Fibroblast of villous mesenchyme (primary cell): ENCODE results near the gene MCF2L2. TPM values are rescaled to one million over a fixed set of nuclear protein-coding genes. Genes with fewer than 3 reads are reported as not detected.

ENCODE experiments used
- DNase-seq: peaks from one replicate; pipeline ENCODE4 v3.0.0-alpha.2; 2010; ENCODE audit warnings: low read depth
- H3K4me3 ChIP-seq: 2 replicates; pipeline ENCODE4 v1.5.1; 2011; ENCODE audit warnings: low read depth, mild to moderate bottlenecking, low read length
- CTCF ChIP-seq: IDR thresholded peaks from 2 replicates; pipeline ENCODE4 v1.5.1; 2012; ENCODE audit warnings: low read depth, mild to moderate bottlenecking, low read length; ENCODE audit not compliant: insufficient read depth
- total RNA-seq: library from RNA; depleted of rRNA; stranded (reverse); fragments of >200 nt; gene quantifications from 2 replicates; pipeline ENCODE4 v1.2.3, GENCODE V29; 2012

The MCF2L2 gene
- total RNA-seq, 1 donor, result 0.43 TPM

GRCh38 chr3:183210862-183211341 is 217.5 kb downstream of the MCF2L2 start:
- DNase-seq, result no peak
- H3K4me3 ChIP-seq, result no peak overlapping the region
- no peak for TF ChIP-seq CTCF

DNA sequence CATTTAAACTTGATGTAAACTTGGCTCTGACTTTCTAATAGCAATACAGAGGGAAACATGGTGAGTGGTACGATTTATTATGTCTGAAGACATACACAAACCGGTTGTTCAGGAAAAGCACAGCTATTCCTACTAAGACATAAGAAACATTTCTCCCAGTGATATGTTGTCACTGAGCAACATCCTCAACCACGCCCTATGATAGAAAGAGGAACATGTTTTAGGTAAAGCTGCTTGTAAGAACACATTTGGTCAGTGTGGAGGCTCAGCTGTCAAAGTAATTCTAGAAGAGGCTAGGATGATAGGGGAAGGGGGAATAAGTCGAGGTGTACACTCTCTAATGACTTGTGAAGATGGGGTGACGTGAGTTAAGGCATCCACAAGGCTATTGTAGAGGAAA is 218.1 kb downstream of the MCF2L2 start:
- no peak for TF ChIP-seq CTCF
- H3K4me3 ChIP-seq, result no peak overlapping the region
- DNase-seq, result no peak

DNA sequence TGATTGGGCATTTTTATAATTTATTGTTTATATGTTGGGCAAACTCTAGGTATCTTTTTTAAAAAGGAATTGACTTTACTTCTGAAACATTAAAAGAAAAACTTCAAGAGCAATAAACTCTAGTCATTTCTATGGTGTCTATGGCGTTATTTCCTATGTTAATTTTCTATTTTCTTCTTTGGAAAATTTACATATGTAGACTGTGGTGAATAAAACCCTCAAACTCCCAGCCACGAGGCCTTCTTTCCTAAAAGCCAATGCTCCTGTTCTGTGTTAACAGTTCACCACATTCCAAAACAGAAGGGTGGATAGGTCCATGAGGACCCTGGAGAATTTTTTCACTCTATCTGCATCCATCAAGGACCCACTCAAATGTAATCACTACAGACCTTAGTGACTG is 219.6 kb downstream of the MCF2L2 start:
- no peak for TF ChIP-seq CTCF
- no peak overlapping the region for H3K4me3 ChIP-seq
- DNase-seq, result no peak

DNA sequence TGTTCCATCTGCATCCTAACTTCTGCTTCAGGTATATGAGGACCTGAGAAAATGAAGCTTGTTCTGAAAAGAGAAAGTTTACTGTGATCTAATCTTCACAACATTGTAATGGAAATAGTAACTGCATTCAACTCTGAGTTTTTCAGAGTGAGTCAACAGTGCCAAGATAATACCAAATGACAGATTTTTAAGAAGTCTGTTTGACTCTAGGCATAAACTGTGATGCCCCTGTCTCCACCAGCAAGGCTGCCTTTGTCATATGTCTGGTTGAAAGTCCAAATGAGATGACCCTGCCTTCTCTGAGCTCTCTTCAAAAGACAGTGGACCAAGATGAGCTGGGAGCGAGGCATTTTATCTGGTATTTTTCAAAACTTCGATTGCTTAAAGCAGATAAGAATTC is 220.2 kb downstream of the MCF2L2 start:
- TF ChIP-seq CTCF, result no peak
- DNase-seq, result no peak
- H3K4me3 ChIP-seq, result no peak overlapping the region

GRCh38 chr3:183203670-183204069 is 224.7 kb downstream of the MCF2L2 start:
- no peak for DNase-seq
- no peak overlapping the region for H3K4me3 ChIP-seq
- no peak for TF ChIP-seq CTCF

GRCh38 chr3:183202004-183202722 is 226.3 kb downstream of the MCF2L2 start:
- TF ChIP-seq CTCF, result no peak
- no peak overlapping the region for H3K4me3 ChIP-seq

DNA sequence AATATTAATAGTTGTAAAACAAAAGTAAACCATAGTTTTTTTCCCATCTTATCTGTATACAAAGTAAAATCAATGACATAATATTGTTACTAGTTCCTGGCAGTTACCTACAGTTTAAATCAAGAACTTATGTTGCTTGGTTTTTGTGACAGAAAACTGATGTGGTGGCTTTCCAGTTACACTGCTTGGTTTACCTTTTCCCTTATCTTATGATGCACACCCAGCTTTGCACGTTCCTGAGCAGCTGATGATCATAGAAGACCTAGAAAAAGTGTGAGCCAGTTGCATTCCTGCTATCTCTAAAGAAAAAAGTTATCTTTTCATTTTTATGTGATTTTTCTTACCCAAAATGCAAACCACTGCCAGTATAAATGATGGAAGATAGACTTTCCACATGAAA is 229.5 kb downstream of the MCF2L2 start:
- H3K4me3 ChIP-seq, result no peak overlapping the region
- no peak for DNase-seq
- no peak for TF ChIP-seq CTCF

More at GRCh38 chr3:183202004-183202722, 226.3 kb downstream of the MCF2L2 start:
- no peak for DNase-seq
